K562 (cell line): Measurements from ENCODE around the gene FAM136A. TPM values are rescaled to one million over a fixed set of nuclear protein-coding genes. Genes with fewer than 3 reads are reported as not detected.

Source experiments
- CEBPB ChIP-seq: fragments of 450-650 bp; IDR thresholded peaks from 2 replicates; pipeline ENCODE4 v1.6.1; 2016; ENCODE audit warnings: missing genetic modification characterization, missing compliant biosample characterization
- ETV5 ChIP-seq: sonication (generic); formaldehyde crosslinking; IDR thresholded peaks from 2 replicates; pipeline ENCODE4 v1.4.0; 2020; ENCODE audit warnings: low read depth, mild to moderate bottlenecking, missing genetic modification reagents
- GTF2A2 ChIP-seq: IDR thresholded peaks from 2 replicates; pipeline ENCODE4 v1.6.1; 2016; ENCODE audit warnings: mild to moderate bottlenecking, missing genetic modification characterization, missing compliant biosample characterization
- HDAC6 ChIP-seq: IDR thresholded peaks from 2 replicates; pipeline ENCODE4 v1.6.1; 2012; ENCODE audit warnings: low read depth, mild to moderate bottlenecking, control low read depth, inconsistent platforms, low read length, moderate library complexity
- MAFK ChIP-seq: IDR thresholded peaks from 2 replicates; pipeline ENCODE4 v1.6.1; 2011; ENCODE audit warnings: low read length, improper control_type of control experiment
- MEIS2 ChIP-seq: fragments of 450-650 bp; IDR thresholded peaks from 2 replicates; pipeline ENCODE4 v1.6.1; 2014; ENCODE audit warnings: mild to moderate bottlenecking; ENCODE audit not compliant: partially characterized antibody
- POLR2A ChIP-seq: fragments of 450-650 bp; conservative IDR thresholded peaks from 2 replicates; pipeline ENCODE4 v1.6.1; 2016
- POLR3G ChIP-seq: IDR thresholded peaks from 2 replicates; pipeline ENCODE4 v1.6.1; 2011; ENCODE audit not compliant: insufficient read length, insufficient replicate concordance; ENCODE audit errors: extremely low read depth
- U2AF1 ChIP-seq: fragments of 200-400 bp; formaldehyde crosslinking; optimal IDR thresholded peaks from 2 replicates; pipeline ENCODE3; 2017; ENCODE audit warnings: mild to moderate bottlenecking, low read depth, low read length, moderate library complexity
- ZKSCAN3 ChIP-seq: fragments of 250-450 bp; sonication (Bioruptor Pico); IDR thresholded peaks from 2 replicates; pipeline ENCODE4 v1.4.0; 2020
- ZNF778 ChIP-seq: fragments of 450-650 bp; formaldehyde crosslinking; IDR thresholded peaks from 2 replicates; pipeline ENCODE4 v1.4.0; 2020; ENCODE audit warnings: mild to moderate bottlenecking, moderate library complexity
- ZNF79 ChIP-seq: fragments of 250-450 bp; sonication (Bioruptor Pico); IDR thresholded peaks from 2 replicates; pipeline ENCODE4 v1.4.0; 2020; ENCODE audit warnings: low read depth, mild to moderate bottlenecking, moderate library complexity
- polyA plus RNA-seq, 8 experiments: library from polyadenylated mRNA; depleted of rRNA in 4 of 8; stranded (reverse) in 5 of 8; unstranded in 3 of 8; fragments of >200 nt; fragmentation: Nextera tagmentation in 2 of 8; fragmentation: Illumina TruSeq in 1 of 8; extraction: Ambion mirVana in 2 of 8; extraction: Trizol in 1 of 8; gene quantifications; 2 replicates each; pipeline versions ENCODE4 v1.2.1 to v1.2.3, GENCODE V29; 2011 to 2014; ENCODE audit warnings: inconsistent platforms in 1 of 8, missing spikeins in 1 of 8
- total RNA-seq, 7 experiments: library from RNA; depleted of rRNA in 6 of 7; stranded (reverse); fragments of >200 nt in 6 of 7; fragmentation: Illumina TruSeq in 2 of 7; extraction: Trizol in 2 of 7; gene quantifications; 2 replicates each; pipeline versions ENCODE4 v1.2.1 to v1.2.3, GENCODE V29; 2011 to 2021; ENCODE audit warnings: low replicate concordance in 1 of 7
- TF ChIP-seq, protein P1 (sequence below): fragments of 450-650 bp; formaldehyde crosslinking; IDR thresholded peaks from 2 replicates; pipeline ENCODE4 v1.4.0; 2022; ENCODE audit warnings: mild to moderate bottlenecking, moderate library complexity
- TF ChIP-seq, protein P2 (sequence below): sonication (generic); formaldehyde crosslinking; IDR thresholded peaks from 2 replicates; pipeline ENCODE4 v1.8.1; 2023; ENCODE audit warnings: mild to moderate bottlenecking, missing genetic modification reagents, moderate library complexity
- TF ChIP-seq, protein P3 (sequence below): fragments of 450-650 bp; IDR thresholded peaks from 2 replicates; pipeline ENCODE4 v1.6.1; 2016; ENCODE audit warnings: low read depth
- TF ChIP-seq, protein P4 (sequence below), 2 experiments: fragments of 450-650 bp in 1 of 2; sonication (generic) in 1 of 2; formaldehyde crosslinking; conservative IDR thresholded peaks; 2 replicates each; pipeline versions ENCODE4 v1.4.0 to v1.8.1; 2020 to 2022; ENCODE audit warnings: mild to moderate bottlenecking in 1 of 2, missing genetic modification reagents in 1 of 2
- TF ChIP-seq, protein P5 (sequence below): IDR thresholded peaks from 3 replicates; pipeline ENCODE4 v1.6.1; 2011; ENCODE audit warnings: borderline replicate concordance, mild to moderate bottlenecking; ENCODE audit not compliant: insufficient read length, insufficient read depth

FAM136A gene
- total and polyA plus RNA-seq, 9 of the 15 experiments (the other 6 are each of a cell fraction or from before 2014, with no cell fraction given), result 89.0 to 151 (median 104) TPM

DNA sequence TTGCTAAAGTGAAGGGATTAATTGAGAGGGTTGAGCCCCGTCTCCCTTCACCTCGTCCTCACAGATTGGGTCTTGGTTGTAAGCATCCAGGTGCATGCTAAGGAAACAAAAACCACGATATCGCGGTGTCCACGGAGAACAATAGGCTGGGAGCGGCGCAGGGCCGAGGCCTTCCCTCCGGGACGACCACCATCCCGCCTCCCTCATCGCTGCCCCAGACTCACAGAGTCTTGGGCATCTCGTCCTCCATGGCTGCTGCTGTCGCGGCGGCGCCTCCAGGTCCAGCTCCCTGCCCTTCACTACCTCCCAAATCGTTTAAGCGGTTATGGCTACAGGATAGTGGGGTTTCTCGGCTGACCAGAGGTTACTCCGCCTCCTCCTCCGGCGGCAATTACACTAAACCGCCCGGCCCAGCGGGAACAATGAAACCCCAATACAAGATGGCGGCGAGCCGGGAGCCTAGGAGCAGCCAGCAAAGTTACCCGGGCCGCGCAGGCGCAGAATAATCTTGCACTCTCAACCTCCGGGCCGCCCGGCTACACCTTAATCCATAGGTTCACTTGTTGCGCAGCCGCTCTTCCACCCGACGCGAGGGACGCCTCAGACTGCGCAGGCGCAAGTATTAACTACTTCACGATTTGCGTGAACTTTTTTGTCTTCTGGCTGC lies 53.6 kb downstream of the FAM136A start, which contains the start of gene TIA1 (continued):
- TF ChIP-seq, protein P1, sequence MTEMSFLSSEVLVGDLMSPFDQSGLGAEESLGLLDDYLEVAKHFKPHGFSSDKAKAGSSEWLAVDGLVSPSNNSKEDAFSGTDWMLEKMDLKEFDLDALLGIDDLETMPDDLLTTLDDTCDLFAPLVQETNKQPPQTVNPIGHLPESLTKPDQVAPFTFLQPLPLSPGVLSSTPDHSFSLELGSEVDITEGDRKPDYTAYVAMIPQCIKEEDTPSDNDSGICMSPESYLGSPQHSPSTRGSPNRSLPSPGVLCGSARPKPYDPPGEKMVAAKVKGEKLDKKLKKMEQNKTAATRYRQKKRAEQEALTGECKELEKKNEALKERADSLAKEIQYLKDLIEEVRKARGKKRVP (CRISPR knock-in tag), result no peak
- no peak for TF ChIP-seq POLR3G
- TF ChIP-seq ETV5, result peak; percentile 54; the same call in 1 of the 2 replicates
- no peak for TF ChIP-seq GTF2A2 (tag)
- TF ChIP-seq, protein P2, sequence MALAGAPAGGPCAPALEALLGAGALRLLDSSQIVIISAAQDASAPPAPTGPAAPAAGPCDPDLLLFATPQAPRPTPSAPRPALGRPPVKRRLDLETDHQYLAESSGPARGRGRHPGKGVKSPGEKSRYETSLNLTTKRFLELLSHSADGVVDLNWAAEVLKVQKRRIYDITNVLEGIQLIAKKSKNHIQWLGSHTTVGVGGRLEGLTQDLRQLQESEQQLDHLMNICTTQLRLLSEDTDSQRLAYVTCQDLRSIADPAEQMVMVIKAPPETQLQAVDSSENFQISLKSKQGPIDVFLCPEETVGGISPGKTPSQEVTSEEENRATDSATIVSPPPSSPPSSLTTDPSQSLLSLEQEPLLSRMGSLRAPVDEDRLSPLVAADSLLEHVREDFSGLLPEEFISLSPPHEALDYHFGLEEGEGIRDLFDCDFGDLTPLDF (CRISPR knock-in tag), result no peak
- TF ChIP-seq MAFK, result no peak
- TF ChIP-seq, protein P3, sequence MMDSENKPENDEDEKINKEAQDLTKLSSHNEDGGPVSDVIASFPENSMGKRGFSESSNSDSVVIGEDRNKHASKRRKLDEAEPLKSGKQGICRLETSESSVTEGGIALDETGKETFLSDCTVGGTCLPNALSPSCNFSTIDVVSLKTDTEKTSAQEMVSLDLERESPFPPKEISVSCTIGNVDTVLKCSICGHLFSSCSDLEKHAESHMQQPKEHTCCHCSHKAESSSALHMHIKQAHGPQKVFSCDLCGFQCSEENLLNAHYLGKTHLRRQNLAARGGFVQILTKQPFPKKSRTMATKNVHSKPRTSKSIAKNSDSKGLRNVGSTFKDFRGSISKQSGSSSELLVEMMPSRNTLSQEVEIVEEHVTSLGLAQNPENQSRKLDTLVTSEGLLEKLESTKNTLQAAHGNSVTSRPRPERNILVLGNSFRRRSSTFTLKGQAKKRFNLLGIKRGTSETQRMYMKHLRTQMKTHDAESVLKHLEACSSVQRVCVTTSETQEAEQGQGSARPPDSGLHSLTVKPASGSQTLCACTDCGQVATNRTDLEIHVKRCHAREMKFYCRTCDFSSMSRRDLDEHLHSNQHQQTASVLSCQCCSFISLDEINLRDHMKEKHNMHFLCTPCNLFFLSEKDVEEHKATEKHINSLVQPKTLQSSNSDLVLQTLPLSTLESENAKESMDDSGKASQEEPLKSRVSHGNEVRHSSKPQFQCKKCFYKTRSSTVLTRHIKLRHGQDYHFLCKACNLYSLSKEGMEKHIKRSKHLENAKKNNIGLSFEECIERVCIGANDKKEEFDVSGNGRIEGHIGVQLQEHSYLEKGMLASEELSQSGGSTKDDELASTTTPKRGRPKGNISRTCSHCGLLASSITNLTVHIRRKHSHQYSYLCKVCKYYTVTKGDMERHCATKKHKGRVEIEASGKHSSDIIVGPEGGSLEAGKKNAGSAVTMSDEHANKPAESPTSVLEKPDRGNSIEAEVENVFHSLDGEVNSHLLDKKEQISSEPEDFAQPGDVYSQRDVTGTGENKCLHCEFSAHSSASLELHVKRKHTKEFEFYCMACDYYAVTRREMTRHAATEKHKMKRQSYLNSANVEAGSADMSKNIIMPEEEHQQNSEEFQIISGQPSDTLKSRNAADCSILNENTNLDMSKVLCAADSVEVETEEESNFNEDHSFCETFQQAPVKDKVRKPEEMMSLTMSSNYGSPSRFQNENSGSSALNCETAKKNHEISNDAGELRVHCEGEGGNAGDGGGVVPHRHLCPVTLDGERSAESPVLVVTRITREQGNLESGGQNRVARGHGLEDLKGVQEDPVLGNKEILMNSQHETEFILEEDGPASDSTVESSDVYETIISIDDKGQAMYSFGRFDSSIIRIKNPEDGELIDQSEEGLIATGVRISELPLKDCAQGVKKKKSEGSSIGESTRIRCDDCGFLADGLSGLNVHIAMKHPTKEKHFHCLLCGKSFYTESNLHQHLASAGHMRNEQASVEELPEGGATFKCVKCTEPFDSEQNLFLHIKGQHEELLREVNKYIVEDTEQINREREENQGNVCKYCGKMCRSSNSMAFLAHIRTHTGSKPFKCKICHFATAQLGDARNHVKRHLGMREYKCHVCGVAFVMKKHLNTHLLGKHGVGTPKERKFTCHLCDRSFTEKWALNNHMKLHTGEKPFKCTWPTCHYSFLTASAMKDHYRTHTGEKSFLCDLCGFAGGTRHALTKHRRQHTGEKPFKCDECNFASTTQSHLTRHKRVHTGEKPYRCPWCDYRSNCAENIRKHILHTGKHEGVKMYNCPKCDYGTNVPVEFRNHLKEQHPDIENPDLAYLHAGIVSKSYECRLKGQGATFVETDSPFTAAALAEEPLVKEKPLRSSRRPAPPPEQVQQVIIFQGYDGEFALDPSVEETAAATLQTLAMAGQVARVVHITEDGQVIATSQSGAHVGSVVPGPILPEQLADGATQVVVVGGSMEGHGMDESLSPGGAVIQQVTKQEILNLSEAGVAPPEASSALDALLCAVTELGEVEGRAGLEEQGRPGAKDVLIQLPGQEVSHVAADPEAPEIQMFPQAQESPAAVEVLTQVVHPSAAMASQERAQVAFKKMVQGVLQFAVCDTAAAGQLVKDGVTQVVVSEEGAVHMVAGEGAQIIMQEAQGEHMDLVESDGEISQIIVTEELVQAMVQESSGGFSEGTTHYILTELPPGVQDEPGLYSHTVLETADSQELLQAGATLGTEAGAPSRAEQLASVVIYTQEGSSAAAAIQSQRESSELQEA, result no peak
- TF ChIP-seq ZNF778 (CRISPR knock-in tag), result no peak
- TF ChIP-seq ZKSCAN3 (CRISPR knock-in tag), result no peak
- no peak for TF ChIP-seq HDAC6
- TF ChIP-seq CEBPB (tag), result no peak
- peak; percentile 95 for TF ChIP-seq MEIS2
- no peak for TF ChIP-seq U2AF1
- TF ChIP-seq POLR2A, result peak; percentile 97
- TF ChIP-seq, protein P4, sequence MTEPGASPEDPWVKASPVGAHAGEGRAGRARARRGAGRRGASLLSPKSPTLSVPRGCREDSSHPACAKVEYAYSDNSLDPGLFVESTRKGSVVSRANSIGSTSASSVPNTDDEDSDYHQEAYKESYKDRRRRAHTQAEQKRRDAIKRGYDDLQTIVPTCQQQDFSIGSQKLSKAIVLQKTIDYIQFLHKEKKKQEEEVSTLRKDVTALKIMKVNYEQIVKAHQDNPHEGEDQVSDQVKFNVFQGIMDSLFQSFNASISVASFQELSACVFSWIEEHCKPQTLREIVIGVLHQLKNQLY (CRISPR knock-in tag; conservative IDR thresholded peaks at IDR 0.05), result no peak
- no peak for TF ChIP-seq ZNF79 (CRISPR knock-in tag)
- TF ChIP-seq, protein P5, sequence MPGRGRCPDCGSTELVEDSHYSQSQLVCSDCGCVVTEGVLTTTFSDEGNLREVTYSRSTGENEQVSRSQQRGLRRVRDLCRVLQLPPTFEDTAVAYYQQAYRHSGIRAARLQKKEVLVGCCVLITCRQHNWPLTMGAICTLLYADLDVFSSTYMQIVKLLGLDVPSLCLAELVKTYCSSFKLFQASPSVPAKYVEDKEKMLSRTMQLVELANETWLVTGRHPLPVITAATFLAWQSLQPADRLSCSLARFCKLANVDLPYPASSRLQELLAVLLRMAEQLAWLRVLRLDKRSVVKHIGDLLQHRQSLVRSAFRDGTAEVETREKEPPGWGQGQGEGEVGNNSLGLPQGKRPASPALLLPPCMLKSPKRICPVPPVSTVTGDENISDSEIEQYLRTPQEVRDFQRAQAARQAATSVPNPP, result no peak
